Prostate gland (tissue), 2 donors: Measurements from ENCODE around the gene USP9X.

Source experiments
- POLR2A ChIP-seq: fragments of 450-650 bp; IDR thresholded peaks from one replicate; pipeline ENCODE4 v1.6.1; 2016; ENCODE audit warnings: antibody characterized with exemption, mild to moderate bottlenecking
- TF ChIP-seq, protein P1 (sequence below), 4 experiments: fragments of 200-600 bp in 2 of 4; fragments of 450-650 bp in 2 of 4; sonication (generic) in 2 of 4; IDR thresholded peaks; 1 replicate in 3 of 4; 2 replicates in 1 of 4; pipeline ENCODE4 v1.5.1; 2016 to 2019; ENCODE audit warnings: antibody characterized with exemption in 4 of 4, mild to moderate bottlenecking in 2 of 4, moderate library complexity in 2 of 4

DNA sequence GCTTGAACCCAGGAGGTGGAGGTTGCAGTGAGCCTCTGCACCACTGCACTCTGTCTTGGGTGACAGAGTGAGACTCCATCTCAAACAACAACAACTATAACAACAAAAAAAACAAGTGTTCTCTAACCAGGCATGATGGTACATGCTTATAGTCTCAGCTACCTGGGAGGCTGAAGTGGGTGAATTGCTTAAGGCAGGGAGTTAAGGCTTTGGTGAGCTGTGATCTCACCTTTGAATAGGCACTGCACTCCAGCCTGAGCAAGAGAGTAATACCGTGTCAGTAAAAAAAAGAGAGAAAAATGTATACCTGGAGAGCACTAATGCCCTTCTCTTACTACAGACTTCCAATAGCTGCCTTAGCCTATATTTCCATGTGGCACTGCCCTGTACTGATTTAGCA lies 18.9 kb upstream of the USP9X start:
- no peak for TF ChIP-seq POLR2A
- TF ChIP-seq, protein P1, sequence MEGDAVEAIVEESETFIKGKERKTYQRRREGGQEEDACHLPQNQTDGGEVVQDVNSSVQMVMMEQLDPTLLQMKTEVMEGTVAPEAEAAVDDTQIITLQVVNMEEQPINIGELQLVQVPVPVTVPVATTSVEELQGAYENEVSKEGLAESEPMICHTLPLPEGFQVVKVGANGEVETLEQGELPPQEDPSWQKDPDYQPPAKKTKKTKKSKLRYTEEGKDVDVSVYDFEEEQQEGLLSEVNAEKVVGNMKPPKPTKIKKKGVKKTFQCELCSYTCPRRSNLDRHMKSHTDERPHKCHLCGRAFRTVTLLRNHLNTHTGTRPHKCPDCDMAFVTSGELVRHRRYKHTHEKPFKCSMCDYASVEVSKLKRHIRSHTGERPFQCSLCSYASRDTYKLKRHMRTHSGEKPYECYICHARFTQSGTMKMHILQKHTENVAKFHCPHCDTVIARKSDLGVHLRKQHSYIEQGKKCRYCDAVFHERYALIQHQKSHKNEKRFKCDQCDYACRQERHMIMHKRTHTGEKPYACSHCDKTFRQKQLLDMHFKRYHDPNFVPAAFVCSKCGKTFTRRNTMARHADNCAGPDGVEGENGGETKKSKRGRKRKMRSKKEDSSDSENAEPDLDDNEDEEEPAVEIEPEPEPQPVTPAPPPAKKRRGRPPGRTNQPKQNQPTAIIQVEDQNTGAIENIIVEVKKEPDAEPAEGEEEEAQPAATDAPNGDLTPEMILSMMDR (IDR thresholded peaks at IDR 0.05), result no peak
